ENCODE results near the gene LBR.
A peak's percentile ranks its signal among the peaks of the same experiment; 100 is the strongest.

Gene LBR

DNA sequence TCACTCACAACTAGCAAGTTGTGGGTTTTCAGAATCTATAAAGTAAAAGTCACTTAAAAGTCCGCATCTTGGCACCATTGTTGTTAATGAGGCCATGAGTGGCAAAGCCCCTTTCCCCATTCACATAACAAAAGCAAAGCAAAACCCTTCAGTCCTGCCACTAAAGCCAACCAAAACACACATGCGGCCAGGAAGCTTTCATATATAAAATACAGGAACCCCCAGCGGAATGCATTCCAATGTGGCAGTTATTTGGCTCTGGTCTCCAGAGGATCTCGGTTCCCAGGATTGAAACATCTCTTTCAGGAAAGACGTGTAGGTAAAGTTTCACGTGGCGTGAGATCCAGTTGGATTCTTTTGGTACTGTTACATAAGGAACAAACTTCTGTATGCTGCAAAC, 2.5 kb upstream of the LBR start:
- Histone ChIP-seq H3K4me3 (ENCODE audit: insufficient read depth, low read length, poor library complexity, severe bottlenecking) (no peak overlapping the region), H3K9me2 (replicated peaks; ENCODE audit: insufficient read depth, low read length) (no peaks in the 10 kb centered on the region), H2AFZ (ENCODE audit: low read depth, low read length, severe bottlenecking) (no peak overlapping the region), H3K9ac (ENCODE audit: low read length) (no peak overlapping the region), H3K27ac (ENCODE audit: low read depth, low read length) (no peak overlapping the region), H3K9me3 (ENCODE audit: insufficient read depth, low read length) (no peaks in the 10 kb centered on the region), H3K27me3 (ENCODE audit: low read length) (no peaks in the 10 kb centered on the region), H3K36me3 (ENCODE audit: low read length) (no peaks in the 10 kb centered on the region), H4K20me1 (ENCODE audit: low read depth, low read length) (peaks cover 5% of the 10 kb centered on the region; the same call in 1 of the 2 replicates), H3K79me2 (ENCODE audit: insufficient read depth, low read length) (peaks cover 25% of the 10 kb centered on the region), H3K4me2 (ENCODE audit: low read depth, low read length, poor library complexity, severe bottlenecking) (no peak overlapping the region), H3F3A (ENCODE audit: insufficient read depth) (peaks cover 19% of the 10 kb centered on the region)
- no peak for TF ChIP-seq EZH2phosphoT487 (conservative IDR thresholded peaks at IDR 0.05; ENCODE audit: low read length)
- TF ChIP-seq, protein P1, sequence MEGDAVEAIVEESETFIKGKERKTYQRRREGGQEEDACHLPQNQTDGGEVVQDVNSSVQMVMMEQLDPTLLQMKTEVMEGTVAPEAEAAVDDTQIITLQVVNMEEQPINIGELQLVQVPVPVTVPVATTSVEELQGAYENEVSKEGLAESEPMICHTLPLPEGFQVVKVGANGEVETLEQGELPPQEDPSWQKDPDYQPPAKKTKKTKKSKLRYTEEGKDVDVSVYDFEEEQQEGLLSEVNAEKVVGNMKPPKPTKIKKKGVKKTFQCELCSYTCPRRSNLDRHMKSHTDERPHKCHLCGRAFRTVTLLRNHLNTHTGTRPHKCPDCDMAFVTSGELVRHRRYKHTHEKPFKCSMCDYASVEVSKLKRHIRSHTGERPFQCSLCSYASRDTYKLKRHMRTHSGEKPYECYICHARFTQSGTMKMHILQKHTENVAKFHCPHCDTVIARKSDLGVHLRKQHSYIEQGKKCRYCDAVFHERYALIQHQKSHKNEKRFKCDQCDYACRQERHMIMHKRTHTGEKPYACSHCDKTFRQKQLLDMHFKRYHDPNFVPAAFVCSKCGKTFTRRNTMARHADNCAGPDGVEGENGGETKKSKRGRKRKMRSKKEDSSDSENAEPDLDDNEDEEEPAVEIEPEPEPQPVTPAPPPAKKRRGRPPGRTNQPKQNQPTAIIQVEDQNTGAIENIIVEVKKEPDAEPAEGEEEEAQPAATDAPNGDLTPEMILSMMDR (IDR thresholded peaks at IDR 0.05; ENCODE audit: insufficient read depth, low read length, poor library complexity, severe bottlenecking): no peak

DNA sequence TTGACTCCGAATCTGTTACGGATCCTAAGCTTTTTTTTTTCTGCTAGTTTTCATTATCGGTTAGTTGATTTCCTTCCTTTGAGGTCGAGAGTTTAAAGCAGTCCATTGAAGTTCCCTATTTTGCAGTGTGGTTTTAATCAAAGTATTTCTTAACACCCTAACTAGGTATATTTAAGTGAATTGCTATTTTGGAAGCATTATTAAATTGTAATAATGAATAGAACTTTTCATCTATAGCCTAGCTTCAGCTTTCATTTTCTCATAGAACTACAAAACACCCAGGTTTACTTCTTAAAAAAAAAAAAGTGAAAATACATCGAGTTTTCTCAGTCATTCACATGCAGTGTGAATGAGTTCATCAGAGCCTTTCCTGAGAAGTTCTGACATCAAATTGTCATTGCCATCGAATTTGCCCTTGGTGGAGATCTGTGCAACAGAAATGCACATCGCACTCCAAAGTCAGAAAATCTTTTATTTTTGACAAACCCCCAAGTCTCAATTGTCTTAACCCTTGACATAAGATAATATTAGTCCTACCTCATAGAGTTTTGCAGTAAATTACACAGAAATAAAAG, 1.1 kb upstream of the LBR start:
- Histone ChIP-seq H4K20me1 (ENCODE audit: low read depth, low read length) (peaks cover 19% of the 10 kb centered on the region), H3K9me2 (replicated peaks; ENCODE audit: insufficient read depth, low read length) (no peaks in the 10 kb centered on the region), H3K9me3 (ENCODE audit: insufficient read depth, low read length) (no peaks in the 10 kb centered on the region), H3K27me3 (ENCODE audit: low read length) (no peaks in the 10 kb centered on the region), H3F3A (ENCODE audit: insufficient read depth) (peaks cover 19% of the 10 kb centered on the region), H3K4me2 (ENCODE audit: low read depth, low read length, poor library complexity, severe bottlenecking) (peak overlapping the region; percentile 83), H3K36me3 (ENCODE audit: low read length) (0 out of 2 replicates have a peak, but pooled peaks cover 3% of the 10 kb centered on the region), H3K27ac (ENCODE audit: low read depth, low read length) (peak overlapping the region; percentile 86), H2AFZ (ENCODE audit: low read depth, low read length, severe bottlenecking) (peak overlapping the region; percentile 23), H3K79me2 (ENCODE audit: insufficient read depth, low read length) (peaks cover 38% of the 10 kb centered on the region), H3K4me3 (ENCODE audit: insufficient read depth, low read length, poor library complexity, severe bottlenecking) (peak overlapping the region; percentile 76), H3K9ac (ENCODE audit: low read length) (peak overlapping the region; percentile 93)
- TF ChIP-seq, protein P1 (IDR thresholded peaks at IDR 0.05; ENCODE audit: insufficient read depth, low read length, poor library complexity, severe bottlenecking): no peak
- TF ChIP-seq EZH2phosphoT487 (conservative IDR thresholded peaks at IDR 0.05; ENCODE audit: low read length): no peak

DNA sequence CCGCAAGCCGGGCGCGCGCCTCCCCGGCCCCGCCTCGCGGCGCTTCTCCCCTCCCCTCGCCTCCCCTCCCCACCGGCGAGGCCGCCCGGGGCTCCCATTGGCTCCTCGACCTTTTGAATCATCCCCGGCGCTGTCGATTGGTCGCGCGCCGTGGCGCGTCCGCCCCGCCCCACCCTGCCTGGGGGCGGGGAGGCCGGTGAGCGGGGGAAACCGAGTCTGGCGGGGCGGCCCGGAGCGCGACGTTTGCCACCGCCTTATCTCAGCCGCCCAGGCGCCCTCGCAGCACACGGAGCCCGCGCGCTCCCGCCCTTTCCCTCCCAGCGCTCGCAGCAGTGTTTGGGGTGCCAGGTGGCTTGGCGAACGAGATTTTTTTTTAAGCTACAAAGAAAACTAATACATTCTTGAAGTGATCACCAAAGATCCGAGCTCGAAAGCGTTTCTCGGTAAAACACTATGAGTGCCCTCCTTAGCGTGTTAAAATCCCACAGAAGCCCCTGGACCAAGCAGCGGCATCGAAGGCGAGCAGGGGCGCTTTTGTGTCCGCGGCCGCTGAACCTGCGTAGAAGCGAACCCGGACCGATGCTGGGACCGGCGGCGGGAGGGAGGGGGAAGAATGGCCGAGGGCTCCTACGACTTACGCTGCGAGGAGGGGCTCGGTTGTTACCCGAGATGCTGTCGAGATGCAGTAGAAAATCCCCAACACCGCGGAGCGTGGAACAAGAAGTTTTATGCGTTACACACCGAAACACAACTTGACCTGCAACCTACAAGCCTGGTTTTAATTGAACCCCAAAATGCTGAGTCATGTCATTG, 436 bp upstream of the LBR start:
- Histone ChIP-seq H3K9me2 (replicated peaks; ENCODE audit: insufficient read depth, low read length) (no peaks in the 10 kb centered on the region), H2AFZ (ENCODE audit: low read depth, low read length, severe bottlenecking) (peak overlapping the region; percentile 23)
- no peak for TF ChIP-seq EZH2phosphoT487 (conservative IDR thresholded peaks at IDR 0.05; ENCODE audit: low read length)
- TF ChIP-seq, protein P1 (IDR thresholded peaks at IDR 0.05; ENCODE audit: insufficient read depth, low read length, poor library complexity, severe bottlenecking): no peak

More for the DNA sequence above, 436 bp upstream of the LBR start:
- Histone ChIP-seq H3K4me2 (ENCODE audit: low read depth, low read length, poor library complexity, severe bottlenecking) (peak overlapping the region; percentile 83), H3K36me3 (ENCODE audit: low read length) (0 out of 2 replicates have a peak, but pooled peaks cover 5% of the 10 kb centered on the region), H3K27me3 (ENCODE audit: low read length) (no peaks in the 10 kb centered on the region), H3K9me3 (ENCODE audit: insufficient read depth, low read length) (no peaks in the 10 kb centered on the region), H3K4me3 (ENCODE audit: insufficient read depth, low read length, poor library complexity, severe bottlenecking) (peak overlapping the region; percentile 76), H3F3A (ENCODE audit: insufficient read depth) (peaks cover 22% of the 10 kb centered on the region), H3K27ac (ENCODE audit: low read depth, low read length) (peak overlapping the region; percentile 86), H4K20me1 (ENCODE audit: low read depth, low read length) (peaks cover 26% of the 10 kb centered on the region), H3K9ac (ENCODE audit: low read length) (peak overlapping the region; percentile 93), H3K79me2 (ENCODE audit: insufficient read depth, low read length) (peaks cover 45% of the 10 kb centered on the region)
